Endodermal cell (in vitro differentiated cells): Measurements from ENCODE around the gene OTOP2. TPM values are rescaled to one million over a fixed set of nuclear protein-coding genes. Genes with fewer than 3 reads are reported as not detected.

Experiments
- DNase-seq: peaks from one replicate; pipeline ENCODE4 v3.0.0-alpha.2; 2017
- H3K27ac ChIP-seq: 2 replicates; pipeline ENCODE4 v1.5.1; 2013; ENCODE audit warnings: mild to moderate bottlenecking, low read depth, low read length, moderate library complexity
- H3K27me3 ChIP-seq: 2 replicates; pipeline ENCODE4 v1.6.1; 2013; ENCODE audit warnings: mild to moderate bottlenecking, low read length, moderate library complexity; ENCODE audit not compliant: insufficient read depth, control insufficient read depth, poor library complexity, severe bottlenecking
- H3K36me3 ChIP-seq: 2 replicates; pipeline ENCODE4 v1.7.0; 2013; ENCODE audit warnings: mild to moderate bottlenecking, low read length, moderate library complexity; ENCODE audit not compliant: control insufficient read depth, insufficient read depth
- H3K4me1 ChIP-seq: one replicate; pipeline ENCODE4 v1.7.0; 2013; ENCODE audit warnings: low read length; ENCODE audit not compliant: control insufficient read depth, insufficient read depth
- H3K4me3 ChIP-seq: 2 replicates; pipeline ENCODE4 v1.5.1; 2013; ENCODE audit warnings: mild to moderate bottlenecking, low read length, moderate library complexity
- H3K9ac ChIP-seq: 2 replicates; pipeline ENCODE4 v1.6.1; 2013; ENCODE audit warnings: mild to moderate bottlenecking, low read length, moderate library complexity; ENCODE audit not compliant: poor library complexity, severe bottlenecking; ENCODE audit errors: extremely low read depth
- H3K9me3 ChIP-seq: 2 replicates; pipeline ENCODE4 v1.6.1; 2013; ENCODE audit warnings: mild to moderate bottlenecking, low read length, moderate library complexity; ENCODE audit not compliant: control insufficient read depth
- H3K27ac Mint-ChIP-seq: 2 replicates; pipeline ENCODE4 v1.8.0; 2020; ENCODE audit warnings: mixed read lengths
- H3K27me3 Mint-ChIP-seq: 2 replicates; pipeline ENCODE4 v1.8.0; 2021; ENCODE audit warnings: mild to moderate bottlenecking, mixed read lengths; ENCODE audit not compliant: insufficient read depth
- H3K36me3 Mint-ChIP-seq: 2 replicates; pipeline ENCODE4 v1.8.0; 2020; ENCODE audit warnings: low read depth, mixed read lengths
- H3K4me1 Mint-ChIP-seq: 2 replicates; pipeline ENCODE4 v1.8.0; 2020; ENCODE audit warnings: mixed read lengths
- H3K4me3 Mint-ChIP-seq: 2 replicates; pipeline ENCODE4 v1.8.0; 2020; ENCODE audit warnings: mild to moderate bottlenecking, moderate library complexity, mixed read lengths
- H3K9me3 Mint-ChIP-seq: 2 replicates; pipeline ENCODE4 v1.8.0; 2020; ENCODE audit warnings: mild to moderate bottlenecking, mixed read lengths
- WGBS, 2 experiments: methylation state at CpG; one replicate each; pipeline versions ENCODE4 v1.1.5 to v1.1.7; 2013; ENCODE audit warnings: missing lambda C conversion rate in 2 of 2, mixed read lengths in 1 of 2; ENCODE audit not compliant: insufficient coverage in 1 of 2, insufficient read length in 1 of 2; 5-methylcytosine and 5-hydroxymethylcytosine counted together
- total RNA-seq, 2 donors: library from RNA; stranded (reverse); fragmentation: NEBNext Ultra II Directional in 1 of 2; extraction: Animal tissue kit (Norgen Biotek cat#: 25700) in 1 of 2; gene quantifications; 2 replicates in 1 of 2; 3 replicates in 1 of 2; pipeline ENCODE4 v1.2.1, GENCODE V29; 2021
- TF ChIP-seq, protein P1 (sequence below): fragments of 200-600 bp; sonication (generic); conservative IDR thresholded peaks from 2 replicates; pipeline ENCODE4 v1.5.0; 2021; ENCODE audit warnings: antibody characterized with exemption, mild to moderate bottlenecking

Gene OTOP2
- total RNA-seq, 2 donors from 2014 or later = not detected

DNA sequence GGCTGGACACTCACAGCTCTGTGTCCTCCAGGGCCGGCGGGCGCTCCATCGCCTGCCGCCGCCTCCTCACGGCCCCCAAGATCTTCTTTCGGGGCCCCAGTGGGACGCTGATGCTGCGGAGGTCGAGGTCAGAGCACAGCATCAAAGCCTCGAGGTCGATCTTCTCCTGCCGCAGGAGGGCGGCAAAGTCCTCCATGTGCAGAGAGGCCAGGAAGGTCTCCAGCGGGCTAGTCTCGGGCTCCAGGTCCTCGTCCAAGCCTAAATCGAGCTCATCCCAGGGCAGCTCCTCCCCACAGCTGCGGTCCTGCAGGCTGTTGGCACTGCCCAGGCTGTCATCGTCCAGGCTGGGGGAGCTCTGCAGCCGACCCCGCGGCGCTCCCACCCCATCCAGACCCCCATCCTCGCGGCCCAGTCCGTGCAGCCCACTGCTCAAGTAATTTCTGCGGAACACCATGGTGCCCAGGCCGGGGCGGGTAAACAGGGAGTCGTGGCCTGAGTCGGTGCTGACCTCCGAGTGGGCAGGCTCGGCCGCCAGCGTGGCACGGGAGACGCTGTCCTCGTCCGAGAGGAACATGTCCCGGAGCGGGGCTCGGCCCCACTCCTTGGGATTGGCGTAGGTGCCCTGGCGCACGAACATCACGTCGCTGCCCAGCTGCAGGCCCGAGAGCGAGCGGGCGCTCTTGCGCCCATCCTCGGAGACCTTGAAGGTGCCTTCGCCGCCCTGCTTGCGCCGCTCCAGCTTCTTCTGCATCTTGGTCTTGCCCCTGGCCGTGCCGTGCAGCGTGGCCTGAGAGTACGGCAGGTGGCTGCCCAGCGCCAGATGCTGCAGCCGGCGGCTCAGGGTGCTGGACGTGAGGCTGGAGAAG is 4.4 kb upstream of the OTOP2 start:
- Mint-ChIP-seq H3K27me3 (peaks cover 54% of the 10 kb centered on the region), H3K4me3 (no peak overlapping the region), H3K27ac (no peak overlapping the region), H3K4me1 (peaks cover 2% of the 10 kb centered on the region), H3K9me3 (no peaks in the 10 kb centered on the region), H3K36me3 (no peaks in the 10 kb centered on the region)
- Histone ChIP-seq H3K36me3 (no peaks in the 10 kb centered on the region), H3K27me3 (peaks cover 33% of the 10 kb centered on the region), H3K9ac (no peak overlapping the region), H3K27ac (no peak overlapping the region), H3K9me3 (no peaks in the 10 kb centered on the region), H3K4me1 (no peaks in the 10 kb centered on the region), H3K4me3 (no peak overlapping the region)
- WGBS, 2 experiments = 90 to 92% methylated on average over 49 to 67 of the region's 67 CpGs
- TF ChIP-seq, protein P1, sequence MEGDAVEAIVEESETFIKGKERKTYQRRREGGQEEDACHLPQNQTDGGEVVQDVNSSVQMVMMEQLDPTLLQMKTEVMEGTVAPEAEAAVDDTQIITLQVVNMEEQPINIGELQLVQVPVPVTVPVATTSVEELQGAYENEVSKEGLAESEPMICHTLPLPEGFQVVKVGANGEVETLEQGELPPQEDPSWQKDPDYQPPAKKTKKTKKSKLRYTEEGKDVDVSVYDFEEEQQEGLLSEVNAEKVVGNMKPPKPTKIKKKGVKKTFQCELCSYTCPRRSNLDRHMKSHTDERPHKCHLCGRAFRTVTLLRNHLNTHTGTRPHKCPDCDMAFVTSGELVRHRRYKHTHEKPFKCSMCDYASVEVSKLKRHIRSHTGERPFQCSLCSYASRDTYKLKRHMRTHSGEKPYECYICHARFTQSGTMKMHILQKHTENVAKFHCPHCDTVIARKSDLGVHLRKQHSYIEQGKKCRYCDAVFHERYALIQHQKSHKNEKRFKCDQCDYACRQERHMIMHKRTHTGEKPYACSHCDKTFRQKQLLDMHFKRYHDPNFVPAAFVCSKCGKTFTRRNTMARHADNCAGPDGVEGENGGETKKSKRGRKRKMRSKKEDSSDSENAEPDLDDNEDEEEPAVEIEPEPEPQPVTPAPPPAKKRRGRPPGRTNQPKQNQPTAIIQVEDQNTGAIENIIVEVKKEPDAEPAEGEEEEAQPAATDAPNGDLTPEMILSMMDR = peak; percentile 67
- peak; percentile 93 for DNase-seq

DNA sequence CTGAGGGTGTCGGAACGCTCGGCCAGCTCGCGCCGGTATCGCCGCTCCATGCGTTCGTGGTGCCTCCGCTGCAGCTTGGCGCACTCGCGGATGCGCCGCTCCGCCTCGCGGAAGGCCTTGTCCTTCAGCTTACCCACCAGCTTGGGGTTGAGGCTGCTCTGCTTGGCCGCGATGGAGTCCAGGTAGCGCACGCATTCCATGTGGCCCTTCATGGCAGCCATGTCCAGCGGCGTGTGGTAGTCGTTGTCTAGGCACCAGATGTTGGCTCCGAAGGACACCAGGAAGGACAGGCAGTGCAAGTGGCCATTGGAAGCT is 3.8 kb upstream of the OTOP2 start:
- H3K27me3 Mint-ChIP-seq = peaks cover 57% of the 10 kb centered on the region
- Histone ChIP-seq H3K9me3 (no peaks in the 10 kb centered on the region), H3K4me1 (no peaks in the 10 kb centered on the region), H3K27me3 (peaks cover 39% of the 10 kb centered on the region), H3K9ac (no peak overlapping the region), H3K27ac (no peak overlapping the region), H3K4me3 (no peak overlapping the region), H3K36me3 (no peaks in the 10 kb centered on the region)
- no peak overlapping the region for H3K27ac Mint-ChIP-seq
- H3K9me3 Mint-ChIP-seq = no peaks in the 10 kb centered on the region
- no peaks in the 10 kb centered on the region for H3K36me3 Mint-ChIP-seq
- no peak for DNase-seq
- no peak overlapping the region for H3K4me3 Mint-ChIP-seq
- 95 to 96% methylated on average over 24 to 27 of the region's 27 CpGs for WGBS, 2 experiments
- TF ChIP-seq, protein P1 = no peak
- peaks cover 2% of the 10 kb centered on the region for H3K4me1 Mint-ChIP-seq

DNA sequence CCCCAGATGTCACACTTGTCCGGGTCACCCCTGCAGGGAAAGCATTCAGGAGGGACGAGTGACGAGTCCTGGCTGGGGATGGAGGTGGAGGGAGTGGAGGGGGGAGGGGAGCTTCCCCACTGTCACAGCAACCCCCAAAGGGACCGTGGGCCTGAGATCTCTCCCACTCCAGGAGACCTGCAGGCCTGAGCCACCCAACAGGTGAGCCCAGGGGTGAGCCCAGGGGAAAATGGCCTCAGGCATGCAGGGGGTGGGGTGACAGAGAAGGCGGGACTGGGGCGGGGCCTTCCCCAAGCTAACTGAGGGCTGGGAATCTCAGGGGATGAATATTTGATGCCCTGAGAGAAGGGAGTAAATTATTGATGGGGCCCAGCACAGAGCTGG is 3.4 kb upstream of the OTOP2 start:
- Histone ChIP-seq H3K27me3 (peaks cover 42% of the 10 kb centered on the region), H3K9me3 (no peaks in the 10 kb centered on the region), H3K27ac (no peak overlapping the region), H3K9ac (no peak overlapping the region), H3K36me3 (no peaks in the 10 kb centered on the region), H3K4me1 (no peaks in the 10 kb centered on the region), H3K4me3 (no peak overlapping the region)
- no peak overlapping the region for H3K4me3 Mint-ChIP-seq
- TF ChIP-seq, protein P1 = no peak
- H3K36me3 Mint-ChIP-seq = no peaks in the 10 kb centered on the region
- no peaks in the 10 kb centered on the region for H3K9me3 Mint-ChIP-seq
- H3K4me1 Mint-ChIP-seq = peaks cover 2% of the 10 kb centered on the region
- 79 to 100% methylated on average over 1 to 6 of the region's 6 CpGs for WGBS, 2 experiments
- no peak overlapping the region for H3K27ac Mint-ChIP-seq
- DNase-seq = no peak
- peaks cover 61% of the 10 kb centered on the region for H3K27me3 Mint-ChIP-seq
